ENCODE measurements around the gene CHMP5.

GRCh38 chr9:33304362-33304761, 39.5 kb downstream of the CHMP5 start:
- TF ChIP-seq CEBPB (IDR thresholded peaks at IDR 0.05) (no peak), CTCF (IDR thresholded peaks at IDR 0.05) (no peak), RCOR1 (IDR thresholded peaks at IDR 0.05; ENCODE audit: low read depth, low read length) (no peak), CHD2 (IDR thresholded peaks at IDR 0.05; ENCODE audit: low read length, partially characterized antibody) (no peak), KDM5A (IDR thresholded peaks at IDR 0.05) (no peak), RFX5 (IDR thresholded peaks at IDR 0.05) (no peak), POLR2A (IDR thresholded peaks at IDR 0.05; ENCODE audit: low read length) (no peak), JUN (IDR thresholded peaks at IDR 0.05) (no peak), POLR2AphosphoS2 (conservative IDR thresholded peaks at IDR 0.05; ENCODE audit: low read length) (no peak), SMC3 (IDR thresholded peaks at IDR 0.05) (no peak), KDM1A (IDR thresholded peaks at IDR 0.05; ENCODE audit: low read depth) (no peak)
